Adrenal gland (tissue), 5 donors: ENCODE results near the gene FTCDNL1.

Experiments
- CTCF ChIP-seq, 6 experiments: fragments of 450-650 bp in 4 of 6; fragments of 200-600 bp in 2 of 6; sonication (generic) in 1 of 6; IDR thresholded peaks; 1 replicate in 5 of 6; 2 replicates in 1 of 6; pipeline versions ENCODE4 v1.5.1 to v1.8.0; 2016 to 2021; ENCODE audit warnings: antibody characterized with exemption in 6 of 6, mild to moderate bottlenecking in 2 of 6, moderate library complexity in 1 of 6
- POLR2A ChIP-seq, 2 donors: fragments of 450-650 bp; IDR thresholded peaks; one replicate each; pipeline ENCODE4 v1.6.1; 2017; ENCODE audit warnings: antibody characterized with exemption in 2 of 2, mild to moderate bottlenecking in 2 of 2, moderate library complexity in 1 of 2
- donor health status: DM: no; HTN: no; CAD: no.

GRCh38 chr2:199811346-199811745, 39.6 kb downstream of the FTCDNL1 start:
- TF ChIP-seq CTCF (IDR thresholded peaks at IDR 0.05), result no peak
- no peak for TF ChIP-seq POLR2A (IDR thresholded peaks at IDR 0.05)
